CD14-positive monocyte (primary cell): ENCODE data around the gene CD80. TPM values are rescaled to one million over a fixed set of nuclear protein-coding genes. Genes with fewer than 3 reads are reported as not detected.
A peak's percentile ranks its signal among the peaks of the same experiment; 100 is the strongest.

ENCODE experiments used
- DNase-seq, 3 donors: peaks; one replicate each; pipeline ENCODE4 v3.0.0-alpha.2; 2011 to 2022
- H2AFZ ChIP-seq: 2 replicates; pipeline ENCODE4 v1.6.0; 2012; ENCODE audit warnings: mild to moderate bottlenecking, low read depth, low read length, inconsistent platforms; ENCODE audit not compliant: insufficient read depth, poor library complexity, severe bottlenecking
- H3K27ac ChIP-seq, 2 donors: 1 replicate in 1 of 2; 2 replicates in 1 of 2; pipeline ENCODE4 v1.5.1; 2012 to 2013; ENCODE audit warnings: low read length in 2 of 2, control low read depth in 1 of 2, inconsistent platforms in 1 of 2, low read depth in 1 of 2, mild to moderate bottlenecking in 1 of 2
- H3K27me3 ChIP-seq, 2 donors: one replicate each; pipeline versions ENCODE4 v1.6.0 to v1.6.1; 2011 to 2013; ENCODE audit warnings: low read length in 2 of 2; ENCODE audit not compliant: control insufficient read depth in 2 of 2, insufficient read depth in 2 of 2
- H3K36me3 ChIP-seq, 2 donors: replicated peaks in 1 of 2; 1 replicate in 1 of 2; 2 replicates in 1 of 2; pipeline versions ENCODE4 v1.5.1 to v1.6.1; 2012 to 2013; ENCODE audit warnings: low read length in 2 of 2, control low read depth in 1 of 2, inconsistent platforms in 1 of 2, mild to moderate bottlenecking in 1 of 2; ENCODE audit not compliant: insufficient read depth in 2 of 2, control insufficient read depth in 1 of 2
- H3K4me1 ChIP-seq, 2 donors: 1 replicate in 1 of 2; 2 replicates in 1 of 2; pipeline versions ENCODE4 v1.5.1 to v1.6.1; 2012 to 2013; ENCODE audit warnings: low read length in 2 of 2, control low read depth in 1 of 2, inconsistent platforms in 1 of 2, mild to moderate bottlenecking in 1 of 2, moderate library complexity in 1 of 2; ENCODE audit not compliant: insufficient read depth in 2 of 2, control insufficient read depth in 1 of 2
- H3K4me2 ChIP-seq: replicated peaks from 2 replicates; pipeline ENCODE3; 2012; ENCODE audit warnings: low read length, moderate library complexity, mild to moderate bottlenecking; ENCODE audit not compliant: poor library complexity, severe bottlenecking; ENCODE audit errors: extremely low read depth
- H3K4me3 ChIP-seq, 3 experiments: fragments of 200-600 bp in 1 of 3; sonication (generic) in 1 of 3; replicated peaks in 1 of 3; 1 replicate in 2 of 3; 2 replicates in 1 of 3; pipeline ENCODE4 v1.5.1; 2011 to 2013; ENCODE audit warnings: low read length in 3 of 3, mild to moderate bottlenecking in 3 of 3, control low read depth in 2 of 3, low read depth in 2 of 3, inconsistent platforms in 1 of 3, moderate library complexity in 1 of 3
- H3K79me2 ChIP-seq: 2 replicates; pipeline ENCODE4 v1.6.0; 2012; ENCODE audit warnings: mild to moderate bottlenecking, control low read depth, inconsistent platforms, low read length, moderate library complexity; ENCODE audit not compliant: insufficient read depth
- H3K9ac ChIP-seq: 2 replicates; pipeline ENCODE4 v1.6.0; 2017; ENCODE audit warnings: low read length, mild to moderate bottlenecking; ENCODE audit not compliant: insufficient read depth, poor library complexity, severe bottlenecking
- H3K9me3 ChIP-seq, 2 donors: replicated peaks in 1 of 2; 1 replicate in 1 of 2; 2 replicates in 1 of 2; pipeline versions ENCODE4 v1.5.1 to v1.6.1; 2012 to 2013; ENCODE audit warnings: low read length in 2 of 2, control low read depth in 1 of 2; ENCODE audit not compliant: control insufficient read depth in 1 of 2, insufficient read depth in 1 of 2
- H4K20me1 ChIP-seq: 2 replicates; pipeline ENCODE4 v1.6.0; 2012; ENCODE audit warnings: mild to moderate bottlenecking, low read length, control low read depth, moderate library complexity; ENCODE audit not compliant: insufficient read depth
- H3K27ac Mint-ChIP-seq, 7 donors: one replicate each; pipeline ENCODE4 v1.8.0; 2020; ENCODE audit warnings: mild to moderate bottlenecking in 7 of 7, mixed read lengths in 7 of 7, moderate library complexity in 6 of 7, inconsistent platforms in 2 of 7
- H3K27me3 Mint-ChIP-seq, 3 donors: one replicate each; pipeline ENCODE4 v1.8.0; 2021 to 2022; ENCODE audit warnings: low read depth in 3 of 3, mild to moderate bottlenecking in 3 of 3, mixed read lengths in 3 of 3, moderate library complexity in 3 of 3, inconsistent platforms in 1 of 3
- H3K36me3 Mint-ChIP-seq, 2 donors: one replicate each; pipeline ENCODE4 v1.8.0; 2020; ENCODE audit warnings: mixed read lengths in 2 of 2, inconsistent platforms in 1 of 2, mild to moderate bottlenecking in 1 of 2
- H3K4me1 Mint-ChIP-seq: one replicate; pipeline ENCODE4 v1.8.0; 2020; ENCODE audit warnings: mild to moderate bottlenecking, mixed read lengths
- H3K4me3 Mint-ChIP-seq, 2 donors: one replicate each; pipeline ENCODE4 v1.8.0; 2020; ENCODE audit warnings: mild to moderate bottlenecking in 2 of 2, mixed read lengths in 2 of 2, moderate library complexity in 1 of 2
- H3K9me3 Mint-ChIP-seq, 7 donors: one replicate each; pipeline ENCODE4 v1.8.0; 2020 to 2022; ENCODE audit warnings: mixed read lengths in 7 of 7, mild to moderate bottlenecking in 6 of 7, moderate library complexity in 6 of 7, inconsistent platforms in 2 of 7
- WGBS: methylation state at CpG from one replicate; pipeline ENCODE4 v1.1.5; 2013; ENCODE audit warnings: missing lambda C conversion rate; ENCODE audit not compliant: insufficient coverage; 5-methylcytosine and 5-hydroxymethylcytosine counted together
- intact Hi-C, 2 donors: fragments of 100-400 bp; cut with micrococcal nuclease; formaldehyde crosslinking; loops; one replicate each; pipeline versions ENCODE4 v1.15.0 to v1.15.1; 2023
- polyA plus RNA-seq, 3 donors: library from polyadenylated mRNA; depleted of rRNA in 1 of 3; unstranded in 2 of 3; stranded (reverse) in 1 of 3; fragments of 300-500 nt in 2 of 3; fragments of >200 nt in 1 of 3; fragmentation: Illumina TruSeq in 2 of 3; gene quantifications; 1 replicate in 2 of 3; 2 replicates in 1 of 3; pipeline ENCODE4 v1.2.3, GENCODE V29; 2012 to 2021
- TF ChIP-seq, protein P1 (sequence below): fragments of 200-600 bp; IDR thresholded peaks from one replicate; pipeline ENCODE4 v1.8.0; 2022; ENCODE audit warnings: antibody characterized with exemption, mild to moderate bottlenecking

Gene CD80
- polyA plus RNA-seq, 3 donors = 0.47 to 0.87 (median 0.47) TPM

DNA sequence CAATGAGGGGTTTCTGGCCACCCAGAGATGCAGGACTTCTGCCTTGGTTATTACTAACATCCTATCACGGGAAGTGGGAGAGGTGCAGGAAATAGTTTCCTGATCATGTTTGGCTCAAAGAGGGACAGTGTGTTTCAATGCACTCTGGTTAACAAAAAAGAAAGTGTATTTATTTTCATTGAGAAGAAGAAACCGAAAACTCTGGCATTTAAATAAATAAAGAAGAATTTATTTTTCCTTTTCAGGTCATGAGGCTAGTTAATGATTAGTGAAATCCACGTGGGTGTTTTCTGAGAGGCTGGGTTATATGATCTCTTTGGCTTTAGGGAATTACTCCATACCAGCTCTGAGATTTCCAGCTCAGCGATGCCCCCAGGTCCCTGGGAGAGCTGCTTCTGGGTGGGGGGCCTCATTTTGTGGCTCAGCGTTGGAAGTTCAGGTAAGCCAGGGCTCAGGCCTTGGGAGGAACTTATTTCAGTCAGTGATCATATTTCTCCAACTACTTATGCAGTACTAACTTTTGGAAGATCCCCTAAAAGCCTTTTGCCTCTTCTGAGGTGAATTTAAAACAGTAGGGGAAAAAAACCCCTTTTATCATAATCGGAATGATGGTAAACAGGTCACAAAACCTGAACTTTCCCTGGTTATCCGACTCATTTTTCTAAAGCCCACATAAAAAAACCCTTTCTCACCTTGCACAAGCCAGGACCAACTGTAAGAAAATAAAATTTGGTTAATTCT lies 38.3 kb upstream of the CD80 start, which contains the start of gene PLA1A:
TSS of gene PLA1A (plus strand) at position 338 of the 741 bp plus-strand sequence. CDS start at position 367, 29 bp downstream.
- no peak within 1 kb of the TSS for H2AFZ ChIP-seq
- H3K4me1 ChIP-seq = peaks cover 18 to 26% of the 10 kb centered on the region in 2 donors
- no peak within 1 kb of the TSS for H3K4me3 Mint-ChIP-seq
- H4K20me1 ChIP-seq = no peaks in the 10 kb centered on the region
- H3K36me3 ChIP-seq = no peaks in the 10 kb centered on the region
- TF ChIP-seq, protein P1, sequence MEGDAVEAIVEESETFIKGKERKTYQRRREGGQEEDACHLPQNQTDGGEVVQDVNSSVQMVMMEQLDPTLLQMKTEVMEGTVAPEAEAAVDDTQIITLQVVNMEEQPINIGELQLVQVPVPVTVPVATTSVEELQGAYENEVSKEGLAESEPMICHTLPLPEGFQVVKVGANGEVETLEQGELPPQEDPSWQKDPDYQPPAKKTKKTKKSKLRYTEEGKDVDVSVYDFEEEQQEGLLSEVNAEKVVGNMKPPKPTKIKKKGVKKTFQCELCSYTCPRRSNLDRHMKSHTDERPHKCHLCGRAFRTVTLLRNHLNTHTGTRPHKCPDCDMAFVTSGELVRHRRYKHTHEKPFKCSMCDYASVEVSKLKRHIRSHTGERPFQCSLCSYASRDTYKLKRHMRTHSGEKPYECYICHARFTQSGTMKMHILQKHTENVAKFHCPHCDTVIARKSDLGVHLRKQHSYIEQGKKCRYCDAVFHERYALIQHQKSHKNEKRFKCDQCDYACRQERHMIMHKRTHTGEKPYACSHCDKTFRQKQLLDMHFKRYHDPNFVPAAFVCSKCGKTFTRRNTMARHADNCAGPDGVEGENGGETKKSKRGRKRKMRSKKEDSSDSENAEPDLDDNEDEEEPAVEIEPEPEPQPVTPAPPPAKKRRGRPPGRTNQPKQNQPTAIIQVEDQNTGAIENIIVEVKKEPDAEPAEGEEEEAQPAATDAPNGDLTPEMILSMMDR = no peak
- peaks cover 0 to 3% (median 2%) of the 10 kb centered on the region in 3 donors for H3K27me3 Mint-ChIP-seq
- no peak within 1 kb of the TSS for H3K4me2 ChIP-seq
- H3K9ac ChIP-seq = no peak within 1 kb of the TSS
- no peaks in the 10 kb centered on the region for H3K79me2 ChIP-seq
- DNase-seq = no peak
- WGBS = 80% methylated on average over 2 of the region's 7 CpGs
- H3K36me3 Mint-ChIP-seq = no peaks in the 10 kb centered on the region
- intact Hi-C loops = no loop called here
- H3K27ac ChIP-seq = peak within 1 kb of the TSS in 1 of 2 donors; percentile 44
- H3K9me3 Mint-ChIP-seq = no peaks in the 10 kb centered on the region
- H3K27me3 ChIP-seq = no peaks in the 10 kb centered on the region
- peaks cover 26% of the 10 kb centered on the region for H3K4me1 Mint-ChIP-seq
- H3K4me3 ChIP-seq = no peak within 1 kb of the TSS
- peak within 1 kb of the TSS in 5 of 7 donors; percentile 40 to 85 (median 82) for H3K27ac Mint-ChIP-seq
- no peaks in the 10 kb centered on the region for H3K9me3 ChIP-seq

DNA sequence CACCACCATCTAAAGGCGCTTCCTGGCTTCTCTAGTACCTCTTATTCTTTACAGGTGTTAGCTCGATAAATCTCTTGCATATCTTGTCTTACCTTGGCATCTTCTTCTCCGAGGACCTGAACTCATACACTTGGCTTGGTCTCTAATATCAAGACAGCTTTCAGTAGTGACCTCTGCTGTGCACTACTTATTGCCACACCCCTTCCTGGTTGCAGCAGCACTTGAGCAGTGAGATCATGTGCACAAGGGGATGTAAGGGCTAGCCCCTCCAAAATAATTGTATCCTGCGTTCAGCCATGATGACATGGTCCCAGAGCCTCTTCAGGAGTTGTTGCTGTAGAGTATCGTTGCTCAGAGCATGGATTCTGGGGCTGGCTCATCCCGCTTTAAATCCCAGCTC lies 37.0 kb upstream of the CD80 start:
- no peak overlapping the region for H3K9ac ChIP-seq
- no peaks in the 10 kb centered on the region for H3K9me3 ChIP-seq
- H3K27me3 Mint-ChIP-seq = peaks cover 0 to 3% (median 2%) of the 10 kb centered on the region in 3 donors
- WGBS = 82% methylated on average over 3 of the region's 6 CpGs
- no peaks in the 10 kb centered on the region for H3K27me3 ChIP-seq
- no peaks in the 10 kb centered on the region for H3K36me3 Mint-ChIP-seq
- peak overlapping the region in 6 of 7 donors; percentile 21 to 76 (median 61) for H3K27ac Mint-ChIP-seq
- H2AFZ ChIP-seq = peak overlapping the region; percentile 46
- H3K79me2 ChIP-seq = no peaks in the 10 kb centered on the region
- H3K9me3 Mint-ChIP-seq = no peaks in the 10 kb centered on the region
- intact Hi-C loops = no loop called here
- peaks cover 24% of the 10 kb centered on the region for H3K4me1 Mint-ChIP-seq
- peak overlapping the region; percentile 48 for H3K4me2 ChIP-seq
- peak overlapping the region in 1 of 3 experiments; percentile 33 for H3K4me3 ChIP-seq
- H3K4me1 ChIP-seq = peaks cover 18 to 26% of the 10 kb centered on the region in 2 donors
- peak overlapping the region in 1 of 2 donors; percentile 43 for H3K4me3 Mint-ChIP-seq
- peak in 1 of 3 donors; percentile 43 for DNase-seq
- TF ChIP-seq, protein P1 = no peak
- H4K20me1 ChIP-seq = no peaks in the 10 kb centered on the region
- no peaks in the 10 kb centered on the region for H3K36me3 ChIP-seq
- H3K27ac ChIP-seq = peak overlapping the region in 1 of 2 donors; percentile 44
